Aorta (tissue), 5 donors: Measurements from ENCODE around the gene GPR137B. TPM values are rescaled to one million over a fixed set of nuclear protein-coding genes. Genes with fewer than 3 reads are reported as not detected.
"Not testable (repeated sequence)": the region's sequence is repeated elsewhere in the genome, so short reads cannot be mapped to it uniquely, and the experiment has no call there.

Experiments
- ATAC-seq: fragments of 200-7000 bp; cut with Tn5 transposase; one replicate; pipeline ENCODE4 v1.9.1; 2022; ENCODE audit warnings: moderate library complexity; ENCODE audit not compliant: low FRiP score
- DNase-seq, 2 donors: peaks; one replicate each; pipeline ENCODE4 v3.0.0-alpha.2; 2020
- H3K27ac ChIP-seq, 2 donors: one replicate each; pipeline ENCODE4 v1.5.1; 2013; ENCODE audit warnings: low read length in 2 of 2, mild to moderate bottlenecking in 2 of 2, moderate library complexity in 2 of 2, control low read depth in 1 of 2, inconsistent platforms in 1 of 2, low read depth in 1 of 2
- H3K27me3 ChIP-seq, 2 donors: one replicate each; pipeline ENCODE4 v1.6.1; 2013; ENCODE audit warnings: control low read depth in 1 of 2, low read length in 1 of 2, mild to moderate bottlenecking in 1 of 2, moderate library complexity in 1 of 2; ENCODE audit not compliant: insufficient read depth in 2 of 2, control insufficient read depth in 1 of 2
- H3K36me3 ChIP-seq, 2 donors: one replicate each; pipeline ENCODE4 v1.6.1; 2013; ENCODE audit warnings: control low read depth in 1 of 2, low read length in 1 of 2, mild to moderate bottlenecking in 1 of 2; ENCODE audit not compliant: insufficient read depth in 2 of 2, control insufficient read depth in 1 of 2
- H3K4me1 ChIP-seq, 2 donors: one replicate each; pipeline ENCODE4 v1.6.1; 2013; ENCODE audit warnings: low read length in 2 of 2, control low read depth in 1 of 2, mild to moderate bottlenecking in 1 of 2, moderate library complexity in 1 of 2; ENCODE audit not compliant: insufficient read depth in 2 of 2, control insufficient read depth in 1 of 2
- H3K4me3 ChIP-seq, 2 donors: one replicate each; pipeline ENCODE4 v1.5.1; 2013; ENCODE audit warnings: low read length in 2 of 2, control low read depth in 1 of 2, mild to moderate bottlenecking in 1 of 2
- H3K9me3 ChIP-seq: one replicate; pipeline ENCODE4 v1.6.1; 2013; ENCODE audit warnings: mild to moderate bottlenecking, low read length; ENCODE audit not compliant: control insufficient read depth
- WGBS, 2 donors: extraction: QIAGEN DNeasy Blood & Tissue Kit; methylation state at CpG; one replicate each; pipeline ENCODE4 v1.1.7; 2013; 5-methylcytosine and 5-hydroxymethylcytosine counted together
- intact Hi-C, 2 donors: fragments of 100-400 bp; cut with DNase I; formaldehyde crosslinking; loops; one replicate each; pipeline versions ENCODE4 v1.14.2 to v1.15.0; 2022
- polyA plus RNA-seq, 2 donors: library from polyadenylated mRNA; stranded (reverse); fragments of 200-250 nt; gene quantifications; one replicate each; pipeline ENCODE4 v1.2.3, GENCODE V29; 2013
- total RNA-seq, 2 donors: library from RNA; stranded (reverse); fragmentation: NEBNext Ultra II Directional; extraction: Animal tissue kit (Norgen Biotek cat#: 25700); gene quantifications; one replicate each; pipeline ENCODE4 v1.2.1, GENCODE V29; 2021
- donor health status: healthy with polysubstance abuse.
- donor health status: Bipolar disorder and iron deficiency.
- donor health status: DM: no; HTN: no; CAD: no.
- donor health status: DM: no; HTN: no; CAD: no.
- donor health status: DM: yes; HTN: yes; CAD: no.

The GPR137B gene
- total and polyA plus RNA-seq, 4 donors, result 15.4 to 21.3 (median 19.5) TPM

GRCh38 chr1:236154126-236154525 is 11.8 kb downstream of the GPR137B start:
- Histone ChIP-seq H3K4me1 (no peaks in the 10 kb centered on the region), H3K36me3 (no peaks in the 10 kb centered on the region), H3K27ac (no peak overlapping the region), H3K4me3 (no peak overlapping the region), H3K27me3 (no peaks in the 10 kb centered on the region), H3K9me3 (no peaks in the 10 kb centered on the region)
- DNase-seq (no peak), ATAC-seq (no peak)
- intact Hi-C loops, result no loop called here
- WGBS, 2 donors, result 90 to 92% methylated on average over 13 of the region's 13 CpGs

GRCh38 chr1:236154671-236155398 is 12.5 kb downstream of the GPR137B start:
- Histone ChIP-seq H3K4me3 (no peak overlapping the region), H3K27me3 (no peaks in the 10 kb centered on the region), H3K27ac (no peak overlapping the region), H3K9me3 (no peaks in the 10 kb centered on the region), H3K36me3 (no peaks in the 10 kb centered on the region), H3K4me1 (no peaks in the 10 kb centered on the region)
- DNase-seq (no peak), ATAC-seq (no peak)
- intact Hi-C loops, result no loop called here
- WGBS, 2 donors, result 90 to 91% methylated on average over 24 of the region's 24 CpGs

- no peaks in the 10 kb centered on the region for H3K4me1 ChIP-seq
- no peak for ATAC-seq
Measured at GRCh38 chr1:236155399-236155767, 13.0 kb downstream of the GPR137B start.

GRCh38 chr1:236155841-236156503 is 13.6 kb downstream of the GPR137B start:
- intact Hi-C loops, result no loop called here
- WGBS, 2 donors, result 91 to 93% methylated on average over 15 of the region's 15 CpGs
- Histone ChIP-seq H3K36me3 (no peaks in the 10 kb centered on the region), H3K4me1 (no peaks in the 10 kb centered on the region), H3K27ac (no peak overlapping the region), H3K9me3 (no peaks in the 10 kb centered on the region), H3K27me3 (no peaks in the 10 kb centered on the region), H3K4me3 (no peak overlapping the region)
- no peak for DNase-seq
- ATAC-seq, result no peak

More at GRCh38 chr1:236155399-236155767, 13.0 kb downstream of the GPR137B start:
- H3K27ac ChIP-seq, result no peak overlapping the region
- no peaks in the 10 kb centered on the region for H3K36me3 ChIP-seq
- no peaks in the 10 kb centered on the region for H3K27me3 ChIP-seq
- 83 to 88% methylated on average over 11 of the region's 11 CpGs for WGBS, 2 donors
- no peaks in the 10 kb centered on the region for H3K9me3 ChIP-seq
- H3K4me3 ChIP-seq, result no peak overlapping the region
- DNase-seq, result no peak
- intact Hi-C loops, result no loop called here

GRCh38 chr1:236156512-236157208 is 14.3 kb downstream of the GPR137B start:
- Histone ChIP-seq H3K4me1 (no peaks in the 10 kb centered on the region), H3K27me3 (no peaks in the 10 kb centered on the region), H3K36me3 (no peaks in the 10 kb centered on the region), H3K4me3 (no peak overlapping the region), H3K27ac (no peak overlapping the region), H3K9me3 (peaks cover 3% of the 10 kb centered on the region)
- ATAC-seq, result no peak
- peak in 1 of 2 donors; percentile 85 for DNase-seq
- WGBS, 2 donors, result 91% methylated on average over 18 of the region's 18 CpGs
- intact Hi-C loops, result no loop called here

- H3K27me3 ChIP-seq, ATAC-seq, H3K9me3 ChIP-seq, DNase-seq, intact Hi-C loops, H3K27ac ChIP-seq, H3K4me3 ChIP-seq, H3K4me1 ChIP-seq, H3K36me3 ChIP-seq: not testable (repeated sequence)
- 90 to 94% methylated on average over 9 of the region's 9 CpGs for WGBS, 2 donors
Measured at GRCh38 chr1:236158072-236158471, 15.7 kb downstream of the GPR137B start.

- no peak overlapping the region for H3K27ac ChIP-seq
- H3K27me3 ChIP-seq, result no peaks in the 10 kb centered on the region
- DNase-seq (peak in 1 of 2 donors; percentile 9), ATAC-seq (no peak)
- peaks cover 3% of the 10 kb centered on the region for H3K9me3 ChIP-seq
- no peak overlapping the region for H3K4me3 ChIP-seq
- H3K4me1 ChIP-seq, result no peaks in the 10 kb centered on the region
- H3K36me3 ChIP-seq, result no peaks in the 10 kb centered on the region
- intact Hi-C loops, result no loop called here
- WGBS, 2 donors, result 95 to 96% methylated on average over 2 of the region's 2 CpGs
Measured at GRCh38 chr1:236158719-236159118, 16.4 kb downstream of the GPR137B start.

GRCh38 chr1:236159704-236160539 is 17.6 kb downstream of the GPR137B start:
- Histone ChIP-seq H3K9me3 (peaks cover 3% of the 10 kb centered on the region), H3K36me3 (no peaks in the 10 kb centered on the region), H3K4me3 (no peak overlapping the region), H3K27ac (no peak overlapping the region), H3K4me1 (no peaks in the 10 kb centered on the region), H3K27me3 (no peaks in the 10 kb centered on the region)
- ATAC-seq, result no peak
- 79 to 85% methylated on average over 19 of the region's 19 CpGs for WGBS, 2 donors
- no peak for DNase-seq
- intact Hi-C loops, result no loop called here
